ENCODE measurements around the gene PTPN7. TPM values are rescaled to one million over a fixed set of nuclear protein-coding genes. Genes with fewer than 3 reads are reported as not detected.
"Not testable (repeated sequence)": the region's sequence is repeated elsewhere in the genome, so short reads cannot be mapped to it uniquely, and the experiment has no call there.

The PTPN7 gene
- total and polyA plus RNA-seq, 8 donors = 0.23 to 2.9 (median 1.0) TPM

DNA sequence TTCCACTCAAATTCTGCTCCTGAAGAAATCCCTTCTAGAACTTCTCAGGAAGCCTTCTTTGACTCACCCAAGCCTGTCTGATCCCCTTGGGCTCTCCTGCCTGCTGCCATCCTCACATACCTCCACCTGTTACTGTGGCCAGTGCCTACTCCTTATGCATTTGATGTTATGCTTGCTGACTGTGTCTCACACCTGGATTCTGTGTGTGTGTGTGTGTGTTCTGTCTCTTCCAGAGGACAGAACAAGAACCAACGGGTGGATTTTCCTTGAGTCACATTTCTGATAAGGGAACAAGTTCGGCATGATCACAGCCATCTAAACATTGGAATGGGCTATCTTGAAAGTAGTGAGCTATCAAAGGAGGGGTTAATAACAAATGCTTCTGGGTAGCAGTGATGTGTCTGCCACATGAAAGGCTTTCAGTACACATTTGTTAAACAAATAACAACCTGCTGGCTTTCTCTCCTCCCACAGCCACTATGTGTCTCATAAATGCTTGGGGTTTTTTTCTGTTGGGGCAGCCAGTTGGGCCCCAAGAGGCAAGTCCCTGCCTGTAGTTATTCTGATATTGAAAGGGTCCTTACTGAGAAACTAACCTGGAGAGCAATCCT lies 46.6 kb downstream of the PTPN7 start:
- H3K9me3 ChIP-seq = no peaks in the 10 kb centered on the region
- intact Hi-C loops (cut with DNase I) = loop anchor here in 1 of 3 donors (10.0 kb wide), 1 partner anchor 109 kb away; no protein-coding TSS in a partner anchor
- no peaks in the 10 kb centered on the region for H3K27me3 ChIP-seq
- 10 to 15% methylated on average over 2 of the region's 2 CpGs for WGBS, 2 donors
- TF ChIP-seq, protein P1, sequence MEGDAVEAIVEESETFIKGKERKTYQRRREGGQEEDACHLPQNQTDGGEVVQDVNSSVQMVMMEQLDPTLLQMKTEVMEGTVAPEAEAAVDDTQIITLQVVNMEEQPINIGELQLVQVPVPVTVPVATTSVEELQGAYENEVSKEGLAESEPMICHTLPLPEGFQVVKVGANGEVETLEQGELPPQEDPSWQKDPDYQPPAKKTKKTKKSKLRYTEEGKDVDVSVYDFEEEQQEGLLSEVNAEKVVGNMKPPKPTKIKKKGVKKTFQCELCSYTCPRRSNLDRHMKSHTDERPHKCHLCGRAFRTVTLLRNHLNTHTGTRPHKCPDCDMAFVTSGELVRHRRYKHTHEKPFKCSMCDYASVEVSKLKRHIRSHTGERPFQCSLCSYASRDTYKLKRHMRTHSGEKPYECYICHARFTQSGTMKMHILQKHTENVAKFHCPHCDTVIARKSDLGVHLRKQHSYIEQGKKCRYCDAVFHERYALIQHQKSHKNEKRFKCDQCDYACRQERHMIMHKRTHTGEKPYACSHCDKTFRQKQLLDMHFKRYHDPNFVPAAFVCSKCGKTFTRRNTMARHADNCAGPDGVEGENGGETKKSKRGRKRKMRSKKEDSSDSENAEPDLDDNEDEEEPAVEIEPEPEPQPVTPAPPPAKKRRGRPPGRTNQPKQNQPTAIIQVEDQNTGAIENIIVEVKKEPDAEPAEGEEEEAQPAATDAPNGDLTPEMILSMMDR (IDR thresholded peaks at IDR 0.05) = no peak
- H3K36me3 ChIP-seq = no peaks in the 10 kb centered on the region
- H3K4me3 ChIP-seq = no peak overlapping the region
- ATAC-seq = peak in 3 of 4 donors; percentile 17 to 32 (median 30)
- H3K27ac ChIP-seq = peak overlapping the region; percentile 27 to 95 (median 78)
- H3K4me1 ChIP-seq = peaks cover 15 to 39% (median 27%) of the 10 kb centered on the region in 3 donors
- no peak for DNase-seq
- FAIRE-seq = no peak

GRCh38 chr1:202112859-202113689 lies 47.3 kb downstream of the PTPN7 start:
- TF ChIP-seq, protein P1 (IDR thresholded peaks at IDR 0.05) = no peak
- no peak overlapping the region for H3K4me3 ChIP-seq
- WGBS, 2 donors = 10 to 18% methylated on average over 5 of the region's 5 CpGs
- H3K36me3 ChIP-seq = no peaks in the 10 kb centered on the region
- peak in 5 of 6 donors; percentile 69 to 81 (median 72) for DNase-seq
- H3K27ac ChIP-seq = peak overlapping the region; percentile 44 to 95 (median 78)
- no peak for FAIRE-seq
- peaks cover 23 to 44% (median 32%) of the 10 kb centered on the region in 3 donors for H3K4me1 ChIP-seq
- intact Hi-C loops (cut with DNase I) = loop anchor here in 1 of 3 donors (10.0 kb wide), 1 partner anchor 108 kb away; no protein-coding TSS in a partner anchor
- no peaks in the 10 kb centered on the region for H3K9me3 ChIP-seq
- no peaks in the 10 kb centered on the region for H3K27me3 ChIP-seq
- peak; percentile 36 to 56 (median 52) for ATAC-seq

DNA sequence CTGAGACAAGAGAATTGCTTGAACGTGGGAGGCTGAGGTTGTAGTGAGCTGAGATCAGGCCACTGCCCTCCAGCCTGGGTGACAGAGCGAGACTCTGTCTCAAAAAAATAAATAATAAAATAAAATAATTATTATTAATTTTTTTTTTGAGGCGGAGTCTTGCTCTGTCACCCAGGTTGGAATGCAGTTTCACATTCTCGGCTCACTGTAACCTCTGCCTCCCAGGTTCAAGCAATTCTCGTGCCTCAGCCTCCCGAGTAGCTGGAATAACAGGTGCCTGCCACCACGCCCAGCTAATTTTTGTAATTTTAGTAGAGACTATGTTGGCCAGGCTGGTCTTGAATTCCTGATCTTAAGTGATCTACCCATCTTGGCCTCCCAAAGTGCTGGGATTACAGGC lies 48.8 kb downstream of the PTPN7 start:
- H3K4me1 ChIP-seq = peaks cover 35 to 55% (median 43%) of the 10 kb centered on the region in 3 donors
- not testable (repeated sequence) for H3K4me3 ChIP-seq, ATAC-seq, DNase-seq, H3K9me3 ChIP-seq, H3K27me3 ChIP-seq, H3K36me3 ChIP-seq, FAIRE-seq
- H3K27ac ChIP-seq = peak overlapping the region; percentile 44 to 98 (median 88)
- intact Hi-C loops (cut with DNase I) = loop anchor here in 1 of 3 donors (10.0 kb wide), 1 partner anchor 107 kb away; no protein-coding TSS in a partner anchor
- WGBS, 2 donors = 73 to 80% methylated on average over 7 of the region's 7 CpGs

GRCh38 chr1:202110977-202111376 lies 49.4 kb downstream of the PTPN7 start:
- intact Hi-C loops (cut with DNase I) = loop anchor here in 1 of 3 donors (10.0 kb wide), 1 partner anchor 106 kb away; no protein-coding TSS in a partner anchor

More at GRCh38 chr1:202110977-202111376, 49.4 kb downstream of the PTPN7 start:
- Histone ChIP-seq H3K27me3 (no peaks in the 10 kb centered on the region), H3K36me3 (no peaks in the 10 kb centered on the region), H3K4me1 (peaks cover 41 to 59% (median 49%) of the 10 kb centered on the region in 3 donors), H3K27ac (peak overlapping the region; percentile 8 to 98 (median 88)), H3K9me3 (no peaks in the 10 kb centered on the region), H3K4me3 (no peak overlapping the region)
- no peak for DNase-seq
- no peak for ATAC-seq
- TF ChIP-seq, protein P1 (IDR thresholded peaks at IDR 0.05) = no peak
- 81 to 83% methylated on average over 3 of the region's 3 CpGs for WGBS, 2 donors
- no peak for FAIRE-seq

All from pancreas (tissue), 10 donors.